ENCODE measurements around the gene TINCR.

The TINCR gene

DNA sequence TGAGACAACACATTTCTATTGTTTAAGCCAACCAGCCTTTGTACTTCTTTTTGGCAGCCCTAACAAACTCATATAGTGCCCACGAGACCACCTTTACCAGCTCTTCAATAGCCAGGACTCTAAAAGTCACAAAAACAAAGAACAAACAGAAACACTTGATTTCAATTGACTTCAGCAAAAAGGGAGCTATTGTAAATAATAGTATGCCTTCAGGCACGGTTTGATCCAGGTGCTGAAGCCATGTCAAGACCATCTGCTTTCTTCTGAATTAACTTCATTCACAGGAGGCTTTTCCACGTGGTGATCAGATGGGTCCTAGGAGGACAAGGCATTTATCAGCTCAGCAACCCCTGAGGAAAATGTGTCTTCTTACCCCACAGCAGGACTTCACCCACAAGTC lies 53.8 kb downstream of the TINCR start:
- no peak for DNase-seq (ENCODE audit: low spot score)
- TF ChIP-seq, protein P1, sequence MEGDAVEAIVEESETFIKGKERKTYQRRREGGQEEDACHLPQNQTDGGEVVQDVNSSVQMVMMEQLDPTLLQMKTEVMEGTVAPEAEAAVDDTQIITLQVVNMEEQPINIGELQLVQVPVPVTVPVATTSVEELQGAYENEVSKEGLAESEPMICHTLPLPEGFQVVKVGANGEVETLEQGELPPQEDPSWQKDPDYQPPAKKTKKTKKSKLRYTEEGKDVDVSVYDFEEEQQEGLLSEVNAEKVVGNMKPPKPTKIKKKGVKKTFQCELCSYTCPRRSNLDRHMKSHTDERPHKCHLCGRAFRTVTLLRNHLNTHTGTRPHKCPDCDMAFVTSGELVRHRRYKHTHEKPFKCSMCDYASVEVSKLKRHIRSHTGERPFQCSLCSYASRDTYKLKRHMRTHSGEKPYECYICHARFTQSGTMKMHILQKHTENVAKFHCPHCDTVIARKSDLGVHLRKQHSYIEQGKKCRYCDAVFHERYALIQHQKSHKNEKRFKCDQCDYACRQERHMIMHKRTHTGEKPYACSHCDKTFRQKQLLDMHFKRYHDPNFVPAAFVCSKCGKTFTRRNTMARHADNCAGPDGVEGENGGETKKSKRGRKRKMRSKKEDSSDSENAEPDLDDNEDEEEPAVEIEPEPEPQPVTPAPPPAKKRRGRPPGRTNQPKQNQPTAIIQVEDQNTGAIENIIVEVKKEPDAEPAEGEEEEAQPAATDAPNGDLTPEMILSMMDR (IDR thresholded peaks at IDR 0.05; ENCODE audit: extremely low read depth, missing control alignments) = no peak

GRCh38 chr19:5512715-5513114 lies 55.0 kb downstream of the TINCR start:
- TF ChIP-seq, protein P1 (IDR thresholded peaks at IDR 0.05; ENCODE audit: extremely low read depth, missing control alignments) = no peak
- no peak for DNase-seq (ENCODE audit: low spot score)
